Measurements from ENCODE around the gene ACOX1.
A peak's percentile ranks its signal among the peaks of the same experiment; 100 is the strongest.

Gene ACOX1

DNA sequence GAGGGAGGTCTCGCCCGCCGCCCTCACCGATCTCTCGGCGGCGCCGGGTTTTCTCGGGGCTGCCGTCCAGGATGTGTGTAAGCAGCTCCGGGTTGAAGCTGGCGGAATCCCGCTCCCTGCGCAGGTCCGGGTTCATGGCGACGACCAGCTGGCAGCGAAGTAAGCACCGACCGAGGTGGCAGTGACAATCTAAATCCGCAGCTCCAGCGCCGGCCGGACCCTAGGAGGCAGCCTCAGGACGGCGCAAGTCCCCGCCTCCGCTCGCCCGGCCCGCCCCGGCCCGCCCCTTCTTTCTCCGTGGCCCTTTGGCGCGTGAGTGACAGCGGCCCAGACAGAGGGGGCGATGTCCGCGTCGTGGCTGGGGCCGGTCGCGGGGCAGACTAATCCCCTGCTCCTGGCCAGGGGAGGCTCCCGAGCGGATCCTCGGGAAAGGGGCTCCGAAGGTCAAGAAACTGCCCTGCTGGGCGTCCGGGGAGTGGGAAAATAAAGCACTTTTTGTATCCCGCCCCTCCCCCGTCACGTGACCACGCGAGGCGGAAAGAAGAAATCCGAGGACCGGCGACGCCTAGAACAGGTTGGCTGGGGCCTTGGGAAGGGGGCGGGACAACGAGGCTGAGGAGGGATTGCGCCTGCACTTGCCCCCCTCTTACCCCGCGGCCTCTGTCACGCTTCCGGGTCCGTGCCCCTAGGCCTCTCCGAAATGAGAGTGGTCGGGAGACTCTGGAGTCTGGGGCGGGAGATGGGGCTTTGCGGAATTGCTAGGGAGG, at the start of gene ACOX1, which contains the start of gene TEN1:
Gene ACOX1 (minus strand): TSS at position 229 of the 767 bp plus-strand sequence. CDS start 93 bp downstream, at position 136.
Gene TEN1 (plus strand): TSS at position 303 of the 767 bp plus-strand sequence. CDS start 6,953 bp downstream, outside the sequence.
- no peaks in the 10 kb centered on the region for H4K20me1 ChIP-seq (ENCODE audit: insufficient read depth)
- H3K4me3 ChIP-seq (IDR thresholded peaks at IDR 0.05; ENCODE audit: insufficient read depth, low read depth, low read length) = no peak within 1 kb of the TSS
- no peaks in the 10 kb centered on the region for H3K27me3 ChIP-seq (ENCODE audit: insufficient read depth, low read depth)
- TF ChIP-seq, protein P1, sequence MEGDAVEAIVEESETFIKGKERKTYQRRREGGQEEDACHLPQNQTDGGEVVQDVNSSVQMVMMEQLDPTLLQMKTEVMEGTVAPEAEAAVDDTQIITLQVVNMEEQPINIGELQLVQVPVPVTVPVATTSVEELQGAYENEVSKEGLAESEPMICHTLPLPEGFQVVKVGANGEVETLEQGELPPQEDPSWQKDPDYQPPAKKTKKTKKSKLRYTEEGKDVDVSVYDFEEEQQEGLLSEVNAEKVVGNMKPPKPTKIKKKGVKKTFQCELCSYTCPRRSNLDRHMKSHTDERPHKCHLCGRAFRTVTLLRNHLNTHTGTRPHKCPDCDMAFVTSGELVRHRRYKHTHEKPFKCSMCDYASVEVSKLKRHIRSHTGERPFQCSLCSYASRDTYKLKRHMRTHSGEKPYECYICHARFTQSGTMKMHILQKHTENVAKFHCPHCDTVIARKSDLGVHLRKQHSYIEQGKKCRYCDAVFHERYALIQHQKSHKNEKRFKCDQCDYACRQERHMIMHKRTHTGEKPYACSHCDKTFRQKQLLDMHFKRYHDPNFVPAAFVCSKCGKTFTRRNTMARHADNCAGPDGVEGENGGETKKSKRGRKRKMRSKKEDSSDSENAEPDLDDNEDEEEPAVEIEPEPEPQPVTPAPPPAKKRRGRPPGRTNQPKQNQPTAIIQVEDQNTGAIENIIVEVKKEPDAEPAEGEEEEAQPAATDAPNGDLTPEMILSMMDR (conservative IDR thresholded peaks at IDR 0.05; ENCODE audit: low read depth, low read length) = peak; percentile 31; the same call in 1 of the 2 replicates
- H3K9ac ChIP-seq = peak within 1 kb of the TSS; percentile 83
- peaks cover 17% of the 10 kb centered on the region for H3K4me1 ChIP-seq (ENCODE audit: low read depth, poor library complexity, severe bottlenecking)
- H3K79me2 ChIP-seq (ENCODE audit: insufficient read depth, low read depth) = peaks cover 10% of the 10 kb centered on the region; the same call in 1 of the 2 replicates
- H3K4me2 ChIP-seq = peak within 1 kb of the TSS; percentile 55
- peak within 1 kb of the TSS; percentile 78 for H3K27ac ChIP-seq
- peak within 1 kb of the TSS; percentile 70 for H2AFZ ChIP-seq (ENCODE audit: low read depth)
- no peaks in the 10 kb centered on the region for H3K36me3 ChIP-seq (ENCODE audit: insufficient read depth)

DNA sequence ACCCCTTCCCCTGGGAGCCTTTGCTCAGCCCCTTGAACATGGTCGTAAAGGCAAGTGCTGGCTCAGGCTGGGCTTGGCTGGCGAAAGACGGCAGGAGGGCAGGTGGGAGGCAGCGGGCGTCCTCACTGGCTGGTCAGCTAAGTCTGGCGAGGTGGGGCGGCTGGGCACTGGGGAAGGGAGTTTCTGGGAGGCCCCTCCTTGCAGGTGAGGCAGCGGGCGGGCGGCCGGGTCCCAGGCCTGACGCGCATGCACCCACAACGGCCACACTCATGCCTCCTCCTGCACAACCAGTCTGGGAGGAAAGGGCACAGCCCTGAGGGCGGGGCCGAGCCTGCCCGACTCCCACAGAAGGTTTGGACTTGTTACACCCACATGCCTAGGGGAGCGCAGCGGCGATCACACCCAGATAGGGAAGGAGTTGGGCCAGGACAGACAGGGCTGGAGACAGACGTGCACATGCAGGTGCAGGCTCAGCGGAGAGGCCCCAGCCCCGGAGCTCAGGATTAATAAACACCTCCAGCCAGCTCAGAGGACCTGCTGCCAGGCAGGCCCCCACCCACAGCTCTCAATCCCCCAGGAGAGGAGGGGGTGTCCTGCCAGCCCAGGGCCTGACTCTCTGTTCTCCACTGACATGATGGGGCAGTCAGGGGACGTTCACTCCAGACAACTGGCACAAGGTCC, 48.3 kb upstream of the ACOX1 start, which contains the start of gene EVPL:
Gene EVPL (minus strand): TSS at position 148 of the 681 bp plus-strand sequence. CDS start 108 bp downstream, at position 40.
- no peaks in the 10 kb centered on the region for H3K79me2 ChIP-seq (ENCODE audit: insufficient read depth, low read depth)
- no peak within 1 kb of the TSS for H3K4me2 ChIP-seq
- H3K36me3 ChIP-seq (ENCODE audit: insufficient read depth) = no peaks in the 10 kb centered on the region
- TF ChIP-seq, protein P1 (conservative IDR thresholded peaks at IDR 0.05; ENCODE audit: low read depth, low read length) = no peak
- no peak within 1 kb of the TSS for H2AFZ ChIP-seq (ENCODE audit: low read depth)
- no peaks in the 10 kb centered on the region for H4K20me1 ChIP-seq (ENCODE audit: insufficient read depth)
- no peaks in the 10 kb centered on the region; the same call in 1 of the 2 replicates for H3K27me3 ChIP-seq (ENCODE audit: insufficient read depth, low read depth)
- H3K9ac ChIP-seq = no peak within 1 kb of the TSS
- no peak within 1 kb of the TSS for H3K27ac ChIP-seq
- H3K4me1 ChIP-seq (ENCODE audit: low read depth, poor library complexity, severe bottlenecking) = no peaks in the 10 kb centered on the region
- no peak within 1 kb of the TSS for H3K4me3 ChIP-seq (IDR thresholded peaks at IDR 0.05; ENCODE audit: insufficient read depth, low read depth, low read length)

DNA sequence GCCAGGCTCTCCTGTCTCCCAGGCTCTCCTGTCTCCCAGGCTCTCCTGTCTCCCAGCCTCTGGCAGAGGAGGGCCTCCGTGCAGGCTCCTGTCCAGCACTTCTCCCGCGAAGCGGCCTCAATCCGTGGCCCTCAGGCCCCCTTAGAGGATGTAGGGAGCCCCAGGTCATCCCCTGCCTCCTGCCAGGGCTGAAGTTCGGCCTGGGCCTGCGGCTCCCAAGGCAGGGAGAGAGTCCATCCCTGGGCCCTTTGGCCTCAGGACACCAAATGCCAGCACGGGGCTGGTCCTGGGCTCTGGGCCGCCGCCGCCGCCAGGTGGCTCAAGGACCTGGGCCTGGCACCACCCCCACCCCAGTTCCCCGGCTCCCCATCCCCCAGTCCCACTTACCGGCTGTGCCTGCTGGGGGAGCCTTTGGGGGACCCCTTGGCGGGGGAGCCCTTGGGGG, 47.8 kb upstream of the ACOX1 start:
- Histone ChIP-seq H3K4me2 (no peak overlapping the region), H3K36me3 (ENCODE audit: insufficient read depth) (no peaks in the 10 kb centered on the region), H3K9ac (no peak overlapping the region), H3K4me3 (IDR thresholded peaks at IDR 0.05; ENCODE audit: insufficient read depth, low read depth, low read length) (no peak overlapping the region), H3K4me1 (ENCODE audit: low read depth, poor library complexity, severe bottlenecking) (no peaks in the 10 kb centered on the region), H3K27me3 (ENCODE audit: insufficient read depth, low read depth) (no peaks in the 10 kb centered on the region; the same call in 1 of the 2 replicates), H3K79me2 (ENCODE audit: insufficient read depth, low read depth) (no peaks in the 10 kb centered on the region), H3K27ac (no peak overlapping the region), H2AFZ (ENCODE audit: low read depth) (no peak overlapping the region), H4K20me1 (ENCODE audit: insufficient read depth) (no peaks in the 10 kb centered on the region)
- TF ChIP-seq, protein P1 (conservative IDR thresholded peaks at IDR 0.05; ENCODE audit: low read depth, low read length) = no peak

DNA sequence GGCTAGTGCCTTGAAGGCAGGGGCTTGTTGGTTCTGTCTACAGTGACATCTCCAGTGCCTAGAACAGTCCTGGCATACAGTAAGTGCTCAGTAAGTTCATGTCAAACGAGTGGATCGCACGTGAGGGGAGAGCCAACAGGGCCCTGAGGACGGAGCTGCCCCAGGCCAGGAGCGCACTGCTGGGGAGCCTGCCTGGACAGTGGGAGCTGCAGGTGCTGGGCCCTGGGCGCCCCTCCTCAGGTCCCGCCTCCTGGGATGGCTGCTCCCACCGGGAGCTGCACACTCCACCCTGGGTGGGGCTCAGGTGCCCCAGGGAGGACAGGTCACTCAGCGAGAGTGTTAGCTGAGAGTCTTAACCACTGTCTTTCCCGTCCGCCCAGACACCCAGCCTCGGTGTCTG, 46.3 kb upstream of the ACOX1 start:
- H2AFZ ChIP-seq (ENCODE audit: low read depth) = no peak overlapping the region
- no peaks in the 10 kb centered on the region for H3K79me2 ChIP-seq (ENCODE audit: insufficient read depth, low read depth)
- no peaks in the 10 kb centered on the region for H3K36me3 ChIP-seq (ENCODE audit: insufficient read depth)
- no peak overlapping the region for H3K27ac ChIP-seq
- no peak overlapping the region for H3K4me3 ChIP-seq (IDR thresholded peaks at IDR 0.05; ENCODE audit: insufficient read depth, low read depth, low read length)
- no peaks in the 10 kb centered on the region for H4K20me1 ChIP-seq (ENCODE audit: insufficient read depth)
- no peaks in the 10 kb centered on the region; the same call in 1 of the 2 replicates for H3K27me3 ChIP-seq (ENCODE audit: insufficient read depth, low read depth)
- no peak overlapping the region for H3K9ac ChIP-seq
- no peaks in the 10 kb centered on the region for H3K4me1 ChIP-seq (ENCODE audit: low read depth, poor library complexity, severe bottlenecking)
- H3K4me2 ChIP-seq = no peak overlapping the region
- TF ChIP-seq, protein P1 (conservative IDR thresholded peaks at IDR 0.05; ENCODE audit: low read depth, low read length) = no peak
